Heart right ventricle (tissue), 16 donors: ENCODE data around the gene GSTA3. TPM values are rescaled to one million over a fixed set of nuclear protein-coding genes. Genes with fewer than 3 reads are reported as not detected.
"Not testable (repeated sequence)": the region's sequence is repeated elsewhere in the genome, so short reads cannot be mapped to it uniquely, and the experiment has no call there.

Experiments
- ATAC-seq, 8 donors: fragments of 200-7000 bp; cut with Tn5 transposase; one replicate each; pipeline ENCODE4 v1.9.1; 2020; ENCODE audit warnings: mild to moderate bottlenecking in 8 of 8, moderate library complexity in 8 of 8, moderate number of reproducible peaks in 1 of 8
- DNase-seq, 2 donors: peaks; one replicate each; pipeline ENCODE4 v3.0.0-alpha.2; 2020
- H3K27ac ChIP-seq, 10 donors: fragments of 200-600 bp; sonication (generic) in 2 of 10; one replicate each; pipeline versions ENCODE4 v1.5.0 to v1.8.0; 2020 to 2022; ENCODE audit warnings: mild to moderate bottlenecking in 3 of 10
- H3K27me3 ChIP-seq, 7 donors: fragments of 200-600 bp; one replicate each; pipeline ENCODE4 v1.8.0; 2021 to 2022; ENCODE audit warnings: mild to moderate bottlenecking in 2 of 7
- H3K36me3 ChIP-seq, 9 donors: fragments of 200-600 bp; sonication (generic) in 1 of 9; one replicate each; pipeline versions ENCODE4 v1.5.0 to v1.8.0; 2020 to 2022; ENCODE audit warnings: mild to moderate bottlenecking in 2 of 9
- H3K4me1 ChIP-seq, 9 donors: fragments of 200-600 bp; sonication (generic) in 1 of 9; one replicate each; pipeline versions ENCODE4 v1.5.0 to v1.8.0; 2020 to 2022; ENCODE audit warnings: mild to moderate bottlenecking in 4 of 9
- H3K4me3 ChIP-seq, 10 donors: fragments of 200-600 bp; sonication (generic) in 2 of 10; one replicate each; pipeline versions ENCODE4 v1.5.0 to v1.8.0; 2020 to 2022; ENCODE audit warnings: mild to moderate bottlenecking in 7 of 10, moderate library complexity in 2 of 10
- H3K9me3 ChIP-seq, 11 donors: fragments of 200-600 bp in 10 of 11; sonication (generic) in 2 of 11; one replicate each; pipeline versions ENCODE4 v1.5.0 to v1.8.0; 2013 to 2022; ENCODE audit warnings: mild to moderate bottlenecking in 2 of 11, control low read depth in 1 of 11, moderate library complexity in 1 of 11
- WGBS, 2 donors: extraction: QIAGEN DNeasy Blood & Tissue Kit; methylation state at CpG; one replicate each; pipeline ENCODE4 v1.1.7; 2013; ENCODE audit warnings: inconsistent platforms in 1 of 2; 5-methylcytosine and 5-hydroxymethylcytosine counted together
- intact Hi-C, 10 donors: fragments of 100-400 bp; cut with DNase I; formaldehyde crosslinking; loops; one replicate each; pipeline versions ENCODE4 v1.11.1 to v1.14.2; 2022
- polyA plus RNA-seq, 2 donors: library from polyadenylated mRNA; stranded (reverse); fragments of 200-250 nt; gene quantifications; one replicate each; pipeline ENCODE4 v1.2.3, GENCODE V29; 2013
- total RNA-seq, 10 donors: library from RNA; stranded (reverse); fragmentation: NEBNext Ultra II Directional in 3 of 10; extraction: Animal tissue kit (Norgen Biotek cat#: 25700) in 3 of 10; gene quantifications; one replicate each; pipeline versions ENCODE4 v1.2.1 to v1.2.4, GENCODE V29; 2021 to 2023
- TF ChIP-seq, protein P1 (sequence below), 9 donors: fragments of 200-600 bp; sonication (generic) in 2 of 9; IDR thresholded peaks; one replicate each; pipeline versions ENCODE4 v1.5.0 to v1.8.0; 2021 to 2022; ENCODE audit warnings: antibody characterized with exemption in 9 of 9, mild to moderate bottlenecking in 5 of 9, moderate library complexity in 1 of 9
- donor health status: Arrhythmogenic right ventricular cardiomyopathy.
- donor health status: ischemic (EF 13 %, LVEDD 7.1; RV severe dilation, severe dysfunction).
- donor health status: healthy with polysubstance abuse.
- donor health status: DM: no; HTN: yes; CAD: no.
- donor health status: DM: no; HTN: no; CAD: no.
- donor health status: ischemic (EF 25% LVEDD 6.9; RV normal size, moderate dysfunction).
- donor health status: ischemic (EF 25% LVEDD 5.7; RV mildly dilated, moderate dysfunction).
- donor health status: healthy.
- donor health status: DM: yes; HTN: yes; CAD: no.
- donor health status: Ischemic cardiomyopathy.
- donor health status: ischemic (EF 35%, LVEDD 5.7; RV mildly dilated, moderate dysfunction).
- donor health status: nonischemic (EF 11% LVEDD 7.7; RV severe dilation, severe dysfunction).
- donor health status: DM: yes; HTN: yes; CAD: no.
- donor health status: PGD.
- donor health status: ischemic (EF 29% LVEDD 5.4; RV normal size, mild dysfunction).
- donor health status: nonischemic (EF 23%, LVEDD 6.1; RV moderate dilation, normal function).

GSTA3 gene
- total and polyA plus RNA-seq, 12 donors: not detected

DNA sequence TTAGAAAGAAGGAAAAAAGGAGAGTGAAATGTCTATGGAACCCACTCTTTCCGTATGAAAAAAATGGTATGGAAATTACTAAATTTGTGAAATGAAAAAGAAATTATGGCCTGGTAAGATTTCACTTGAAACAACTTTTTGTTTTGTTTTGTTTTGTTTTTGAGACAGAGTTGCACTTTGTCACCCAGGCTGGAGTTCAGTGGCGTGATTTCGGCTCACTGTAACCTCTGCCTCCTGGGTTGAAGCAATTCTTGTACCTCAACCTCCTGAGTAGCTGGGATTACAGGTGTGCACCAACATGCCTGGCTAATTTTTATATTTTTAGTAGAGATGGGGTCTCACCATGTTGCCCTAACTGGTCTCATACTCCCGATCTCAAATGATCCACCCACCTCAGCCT lies 51.1 kb downstream of the GSTA3 start:
- WGBS, 2 donors: 89 to 92% methylated on average over 4 of the region's 4 CpGs
- Histone ChIP-seq H3K9me3 (no peaks in the 10 kb centered on the region), H3K36me3 (no peaks in the 10 kb centered on the region), H3K4me3 (no peak overlapping the region), H3K27me3 (peaks cover 0 to 28% (median 8%) of the 10 kb centered on the region in 7 donors), H3K27ac (no peak overlapping the region), H3K4me1 (no peaks in the 10 kb centered on the region)
- TF ChIP-seq, protein P1, sequence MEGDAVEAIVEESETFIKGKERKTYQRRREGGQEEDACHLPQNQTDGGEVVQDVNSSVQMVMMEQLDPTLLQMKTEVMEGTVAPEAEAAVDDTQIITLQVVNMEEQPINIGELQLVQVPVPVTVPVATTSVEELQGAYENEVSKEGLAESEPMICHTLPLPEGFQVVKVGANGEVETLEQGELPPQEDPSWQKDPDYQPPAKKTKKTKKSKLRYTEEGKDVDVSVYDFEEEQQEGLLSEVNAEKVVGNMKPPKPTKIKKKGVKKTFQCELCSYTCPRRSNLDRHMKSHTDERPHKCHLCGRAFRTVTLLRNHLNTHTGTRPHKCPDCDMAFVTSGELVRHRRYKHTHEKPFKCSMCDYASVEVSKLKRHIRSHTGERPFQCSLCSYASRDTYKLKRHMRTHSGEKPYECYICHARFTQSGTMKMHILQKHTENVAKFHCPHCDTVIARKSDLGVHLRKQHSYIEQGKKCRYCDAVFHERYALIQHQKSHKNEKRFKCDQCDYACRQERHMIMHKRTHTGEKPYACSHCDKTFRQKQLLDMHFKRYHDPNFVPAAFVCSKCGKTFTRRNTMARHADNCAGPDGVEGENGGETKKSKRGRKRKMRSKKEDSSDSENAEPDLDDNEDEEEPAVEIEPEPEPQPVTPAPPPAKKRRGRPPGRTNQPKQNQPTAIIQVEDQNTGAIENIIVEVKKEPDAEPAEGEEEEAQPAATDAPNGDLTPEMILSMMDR (IDR thresholded peaks at IDR 0.05): no peak
- ATAC-seq (no peak), DNase-seq (no peak)
- intact Hi-C loops: no loop called here

GRCh38 chr6:52856137-52856536 lies 53.4 kb downstream of the GSTA3 start:
- H3K9me3 ChIP-seq, H3K27ac ChIP-seq, intact Hi-C loops, ATAC-seq, DNase-seq, H3K36me3 ChIP-seq, H3K4me1 ChIP-seq, H3K4me3 ChIP-seq: not testable (repeated sequence)
- peaks cover 0 to 28% (median 8%) of the 10 kb centered on the region in 7 donors for H3K27me3 ChIP-seq
- WGBS, 2 donors: 5 to 11% methylated on average over 3 of the region's 3 CpGs

DNA sequence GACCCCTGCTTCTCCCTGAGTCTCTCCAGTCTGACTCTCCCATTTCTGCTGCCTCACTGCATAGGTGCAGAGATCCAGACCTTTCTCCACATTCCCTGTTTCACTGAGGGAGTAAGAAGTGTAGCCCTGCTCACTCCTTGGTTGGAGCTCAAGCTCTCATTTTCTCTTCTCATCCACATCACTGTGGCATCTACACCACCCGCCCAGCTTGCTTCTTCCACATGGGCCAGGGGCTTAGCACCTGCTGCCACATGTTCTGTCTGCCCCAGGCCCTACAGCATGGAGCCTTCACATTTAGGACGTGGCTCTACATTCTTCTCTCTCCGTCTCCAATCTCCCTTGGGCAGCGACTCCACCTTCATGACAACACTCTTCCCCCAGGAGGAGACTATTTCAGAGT lies 60.4 kb downstream of the GSTA3 start:
- no peak overlapping the region for H3K4me3 ChIP-seq
- intact Hi-C loops: no loop called here
- DNase-seq: no peak
- H3K36me3 ChIP-seq: no peaks in the 10 kb centered on the region
- WGBS, 2 donors: 82% methylated on average over 4 of the region's 4 CpGs
- H3K27me3 ChIP-seq: no peaks in the 10 kb centered on the region
- no peak overlapping the region for H3K27ac ChIP-seq
- no peaks in the 10 kb centered on the region for H3K4me1 ChIP-seq
- TF ChIP-seq, protein P1 (IDR thresholded peaks at IDR 0.05): no peak
- ATAC-seq: no peak
- H3K9me3 ChIP-seq: peaks cover 0 to 9% (median 0%) of the 10 kb centered on the region in 11 donors

Other genes with a start within 250 kb of the GSTA3 start
- 1 to 10 TPM; 5.7 to 10.0 (median 6.7) TPM for gene TMEM14A, start 238.6 kb downstream of the GSTA3 start, total RNA-seq
- gene TMEM14A, start 238.6 kb downstream of the GSTA3 start, polyA plus RNA-seq: 1 to 10 TPM; 8.2 to 8.9 TPM
- not detected for gene GSTA2, start 146.2 kb downstream of the GSTA3 start, total RNA-seq
- not detected for gene GSTA2, start 146.2 kb downstream of the GSTA3 start, polyA plus RNA-seq
- gene GSTA1, start 105.9 kb downstream of the GSTA3 start, total RNA-seq: not detected
- not detected for gene GSTA1, start 105.9 kb downstream of the GSTA3 start, polyA plus RNA-seq
- not detected for gene GSTA5, start 68.9 kb downstream of the GSTA3 start, total RNA-seq
- gene GSTA5, start 68.9 kb downstream of the GSTA3 start, polyA plus RNA-seq: not detected
- gene GSTA4, start 85.6 kb upstream of the GSTA3 start, total RNA-seq: 10 to 100 TPM in 8 of 10 donors, 1 to 10 TPM in 2; 9.4 to 16.3 (median 12.0) TPM
- 10 to 100 TPM in 1 of 2 donors, 1 to 10 TPM in 1; 9.9 to 14.3 TPM for gene GSTA4, start 85.6 kb upstream of the GSTA3 start, polyA plus RNA-seq
- 10 to 100 TPM in 5 of 10 donors, 1 to 10 TPM in 5; 6.6 to 14.4 (median 10.2) TPM for gene CILK1, start 152.1 kb upstream of the GSTA3 start, total RNA-seq
- gene CILK1, start 152.1 kb upstream of the GSTA3 start, polyA plus RNA-seq: 1 to 10 TPM; 1.1 to 4.5 TPM
- 10 to 100 TPM; 46.5 to 80.8 (median 63.0) TPM for gene FBXO9, start 155.7 kb upstream of the GSTA3 start, total RNA-seq
- 10 to 100 TPM; 16.8 to 34.0 TPM for gene FBXO9, start 155.7 kb upstream of the GSTA3 start, polyA plus RNA-seq
- gene GCM1, start 239.1 kb upstream of the GSTA3 start, total RNA-seq: not detected
- gene GCM1, start 239.1 kb upstream of the GSTA3 start, polyA plus RNA-seq: under 1 TPM in 1 of 2 donors, not detected in 1; 0.01 TPM